Measurements from ENCODE around the gene PPTC7. TPM values are rescaled to one million over a fixed set of nuclear protein-coding genes. Genes with fewer than 3 reads are reported as not detected.
A peak's percentile ranks its signal among the peaks of the same experiment; 100 is the strongest.
"Not testable (repeated sequence)": the region's sequence is repeated elsewhere in the genome, so short reads cannot be mapped to it uniquely, and the experiment has no call there.

PPTC7 gene
- total and polyA plus RNA-seq, 2 experiments from 2014 or later = 2.4 to 3.4 TPM

- peak overlapping the region; percentile 52 for H3K9ac ChIP-seq
- no peak overlapping the region for H2AFZ ChIP-seq
These were observed 21.5 kb downstream of the PPTC7 start for GRCh38 chr12:110561471-110562201.

GRCh38 chr12:110560946-110561345 is 22.2 kb downstream of the PPTC7 start:
- no peaks in the 10 kb centered on the region for H3K9me3 ChIP-seq (ENCODE audit: low read depth)
- H3K27ac ChIP-seq = peak overlapping the region; percentile 78
- no peak for TF ChIP-seq EZH2phosphoT487 (IDR thresholded peaks at IDR 0.05; ENCODE audit: insufficient read depth, low read depth)
- TF ChIP-seq EZH2 (IDR thresholded peaks at IDR 0.05; ENCODE audit: insufficient read depth, poor library complexity, severe bottlenecking) = no peak
- H3K79me2 ChIP-seq (ENCODE audit: insufficient read depth) = peaks cover 87% of the 10 kb centered on the region
- in situ Hi-C loops (cut with MboI) = no loop called here
- no peak overlapping the region for H3K4me3 ChIP-seq
- WGBS, 2 experiments (ENCODE audit: low coverage in 1 of 2, low lambda C conversion rate in 2 of 2, missing lambda C conversion rate in 2 of 2) = 97 to 100% methylated on average over 1 of the region's 1 CpG
- no peak overlapping the region for H3K4me2 ChIP-seq (ENCODE audit: unreplicated experiment)
- no peaks in the 10 kb centered on the region; the same call in 1 of the 2 replicates for H4K20me1 ChIP-seq (ENCODE audit: insufficient read depth)
- H3K9ac ChIP-seq = peak overlapping the region; percentile 52; the same call in 1 of the 2 replicates
- H3F3A ChIP-seq (ENCODE audit: insufficient read depth) = peaks cover 48% of the 10 kb centered on the region
- H3K9me2 ChIP-seq (ENCODE audit: insufficient read depth) = no peaks in the 10 kb centered on the region
- no peak overlapping the region for H2AFZ ChIP-seq
- H3K4me1 ChIP-seq (ENCODE audit: insufficient read depth) = peaks cover 46% of the 10 kb centered on the region
- no peaks in the 10 kb centered on the region for H3K27me3 ChIP-seq (replicated peaks; ENCODE audit: insufficient read depth)
- no peaks in the 10 kb centered on the region for H3K36me3 ChIP-seq (ENCODE audit: low read depth)
- no peak for DNase-seq

More at GRCh38 chr12:110561471-110562201, 21.5 kb downstream of the PPTC7 start:
- WGBS, 2 experiments (ENCODE audit: low coverage in 1 of 2, low lambda C conversion rate in 2 of 2, missing lambda C conversion rate in 2 of 2) = 23 to 28% methylated on average over 15 of the region's 15 CpGs
- Histone ChIP-seq H3K4me3 (peak overlapping the region; percentile 36), H3K4me2 (ENCODE audit: unreplicated experiment) (peak overlapping the region; percentile 58), H3K4me1 (ENCODE audit: insufficient read depth) (peaks cover 42% of the 10 kb centered on the region), H3K9me2 (ENCODE audit: insufficient read depth) (no peaks in the 10 kb centered on the region), H3K27ac (peak overlapping the region; percentile 78), H3F3A (ENCODE audit: insufficient read depth) (peaks cover 45% of the 10 kb centered on the region), H3K9me3 (ENCODE audit: low read depth) (no peaks in the 10 kb centered on the region), H3K36me3 (ENCODE audit: low read depth) (no peaks in the 10 kb centered on the region), H3K27me3 (replicated peaks; ENCODE audit: insufficient read depth) (no peaks in the 10 kb centered on the region), H3K79me2 (ENCODE audit: insufficient read depth) (peaks cover 87% of the 10 kb centered on the region), H4K20me1 (ENCODE audit: insufficient read depth) (no peaks in the 10 kb centered on the region; the same call in 1 of the 2 replicates)
- no peak for TF ChIP-seq EZH2 (IDR thresholded peaks at IDR 0.05; ENCODE audit: insufficient read depth, poor library complexity, severe bottlenecking)
- TF ChIP-seq EZH2phosphoT487 (IDR thresholded peaks at IDR 0.05; ENCODE audit: insufficient read depth, low read depth) = no peak
- in situ Hi-C loops (cut with MboI) = no loop called here
- peak; percentile 85 for DNase-seq

- no peaks in the 10 kb centered on the region for H3K27me3 ChIP-seq (replicated peaks; ENCODE audit: insufficient read depth)
- no peak overlapping the region for H2AFZ ChIP-seq
- in situ Hi-C loops (cut with MboI) = no loop called here
- no peak overlapping the region for H3K27ac ChIP-seq
- peaks cover 48% of the 10 kb centered on the region for H3K4me1 ChIP-seq (ENCODE audit: insufficient read depth)
- no peak overlapping the region for H3K4me3 ChIP-seq
- H4K20me1 ChIP-seq (ENCODE audit: insufficient read depth) = peaks cover 3% of the 10 kb centered on the region; the same call in 1 of the 2 replicates
- H3K36me3 ChIP-seq (ENCODE audit: low read depth) = no peaks in the 10 kb centered on the region
- no peaks in the 10 kb centered on the region for H3K9me2 ChIP-seq (ENCODE audit: insufficient read depth)
- no peak for DNase-seq
- no peak for TF ChIP-seq EZH2 (IDR thresholded peaks at IDR 0.05; ENCODE audit: insufficient read depth, poor library complexity, severe bottlenecking)
- no peak for TF ChIP-seq EZH2phosphoT487 (IDR thresholded peaks at IDR 0.05; ENCODE audit: insufficient read depth, low read depth)
- no peaks in the 10 kb centered on the region for H3K9me3 ChIP-seq (ENCODE audit: low read depth)
- H3K9ac ChIP-seq = no peak overlapping the region
- H3F3A ChIP-seq (ENCODE audit: insufficient read depth) = peaks cover 47% of the 10 kb centered on the region
- no peak overlapping the region for H3K4me2 ChIP-seq (ENCODE audit: unreplicated experiment)
- WGBS, 2 experiments (ENCODE audit: low coverage in 1 of 2, low lambda C conversion rate in 2 of 2, missing lambda C conversion rate in 2 of 2) = 99 to 100% methylated on average over 5 of the region's 5 CpGs
- H3K79me2 ChIP-seq (ENCODE audit: insufficient read depth) = peaks cover 78% of the 10 kb centered on the region
These were observed 23.1 kb downstream of the PPTC7 start for GRCh38 chr12:110560048-110560447.

GRCh38 chr12:110558945-110559344 is 24.2 kb downstream of the PPTC7 start:
- H2AFZ ChIP-seq; H3K4me2 ChIP-seq (ENCODE audit: unreplicated experiment); H3K4me3 ChIP-seq; DNase-seq; in situ Hi-C loops (cut with MboI); H3K9ac ChIP-seq; H3K9me2 ChIP-seq (ENCODE audit: insufficient read depth); H3K27me3 ChIP-seq (replicated peaks; ENCODE audit: insufficient read depth); H3K27ac ChIP-seq; H4K20me1 ChIP-seq (ENCODE audit: insufficient read depth); H3K36me3 ChIP-seq (ENCODE audit: low read depth); H3K9me3 ChIP-seq (ENCODE audit: low read depth): not testable (repeated sequence)
- peaks cover 47% of the 10 kb centered on the region for H3F3A ChIP-seq (ENCODE audit: insufficient read depth)
- H3K4me1 ChIP-seq (ENCODE audit: insufficient read depth) = peaks cover 49% of the 10 kb centered on the region
- peaks cover 80% of the 10 kb centered on the region for H3K79me2 ChIP-seq (ENCODE audit: insufficient read depth)
- 90 to 95% methylated on average over 2 of the region's 2 CpGs for WGBS, 2 experiments (ENCODE audit: low coverage in 1 of 2, low lambda C conversion rate in 2 of 2, missing lambda C conversion rate in 2 of 2)
